AG04450 (cell line): ENCODE data around the gene CDH13. TPM values are rescaled to one million over a fixed set of nuclear protein-coding genes. Genes with fewer than 3 reads are reported as not detected.

Source experiments
- CTCF ChIA-PET: fragments of 300-600, 350-600 bp; formaldehyde crosslinking; extraction: SDS; loops from one replicate; lab custom pipeline; 2022; ENCODE audit warnings: antibody characterized with exemption, inconsistent platforms; lab: Charles Lee
- POLR2A ChIA-PET: fragments of 350-600 bp; formaldehyde crosslinking; extraction: SDS; loops from one replicate; lab custom pipeline; 2021; ENCODE audit warnings: antibody characterized with exemption, inconsistent platforms; lab: Yijun Ruan, JAX
- DNase-seq: peaks from one replicate; pipeline ENCODE4 v3.0.0-alpha.2; 2011; ENCODE audit warnings: low read depth, low spot score
- H3K27ac ChIP-seq: one replicate; pipeline ENCODE4 v1.5.1; 2012; ENCODE audit warnings: low read depth, low read length, control low read depth
- H3K27me3 ChIP-seq: one replicate; pipeline ENCODE4 v1.6.0; 2012; ENCODE audit warnings: low read length; ENCODE audit not compliant: control insufficient read depth, insufficient read depth
- H3K4me3 ChIP-seq: 2 replicates; pipeline ENCODE4 v1.5.1; 2011; ENCODE audit warnings: mild to moderate bottlenecking, low read depth, low read length, control low read depth
- H3K9me3 ChIP-seq: 2 replicates; pipeline ENCODE4 v1.5.1; 2012; ENCODE audit warnings: low read length; ENCODE audit not compliant: control insufficient read depth, insufficient read depth
- polyA plus RNA-seq: library from polyadenylated mRNA; depleted of rRNA; stranded (reverse); fragments of >200 nt; gene quantifications from 2 replicates; pipeline ENCODE4 v1.2.3, GENCODE V29; 2011
- TF ChIP-seq, protein P1 (sequence below): IDR thresholded peaks from 2 replicates; pipeline ENCODE4 v1.5.1; 2011; ENCODE audit warnings: low read depth, low read length, control low read depth, inconsistent platforms

CDH13 gene
- polyA plus RNA-seq, 1 experiment = 55.0 TPM

DNA sequence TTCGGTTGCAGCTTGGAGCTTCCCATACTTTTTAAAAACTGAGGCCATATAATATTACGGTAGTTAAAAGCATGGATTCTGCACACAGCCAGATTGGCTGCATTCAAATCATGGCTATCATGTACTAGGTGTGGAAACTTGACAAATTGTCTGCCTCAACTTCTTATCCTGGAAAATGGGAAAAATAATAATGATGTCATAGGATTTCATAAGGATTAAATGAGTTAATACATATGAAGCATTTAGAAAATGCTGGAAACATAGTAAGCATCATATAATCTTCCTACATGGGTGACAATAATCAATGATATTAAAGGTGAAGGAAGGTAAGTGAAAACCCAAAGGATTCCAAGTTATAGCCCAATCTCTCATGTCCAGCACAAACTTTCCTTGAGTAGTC, 592.5 kb downstream of the CDH13 start:
- H3K4me3 ChIP-seq = no peak overlapping the region
- DNase-seq = no peak
- ChIA-PET POLR2A (no interaction called here), CTCF (no interaction called here)
- H3K9me3 ChIP-seq = no peaks in the 10 kb centered on the region
- no peak overlapping the region for H3K27ac ChIP-seq
- H3K27me3 ChIP-seq = no peaks in the 10 kb centered on the region
- TF ChIP-seq, protein P1, sequence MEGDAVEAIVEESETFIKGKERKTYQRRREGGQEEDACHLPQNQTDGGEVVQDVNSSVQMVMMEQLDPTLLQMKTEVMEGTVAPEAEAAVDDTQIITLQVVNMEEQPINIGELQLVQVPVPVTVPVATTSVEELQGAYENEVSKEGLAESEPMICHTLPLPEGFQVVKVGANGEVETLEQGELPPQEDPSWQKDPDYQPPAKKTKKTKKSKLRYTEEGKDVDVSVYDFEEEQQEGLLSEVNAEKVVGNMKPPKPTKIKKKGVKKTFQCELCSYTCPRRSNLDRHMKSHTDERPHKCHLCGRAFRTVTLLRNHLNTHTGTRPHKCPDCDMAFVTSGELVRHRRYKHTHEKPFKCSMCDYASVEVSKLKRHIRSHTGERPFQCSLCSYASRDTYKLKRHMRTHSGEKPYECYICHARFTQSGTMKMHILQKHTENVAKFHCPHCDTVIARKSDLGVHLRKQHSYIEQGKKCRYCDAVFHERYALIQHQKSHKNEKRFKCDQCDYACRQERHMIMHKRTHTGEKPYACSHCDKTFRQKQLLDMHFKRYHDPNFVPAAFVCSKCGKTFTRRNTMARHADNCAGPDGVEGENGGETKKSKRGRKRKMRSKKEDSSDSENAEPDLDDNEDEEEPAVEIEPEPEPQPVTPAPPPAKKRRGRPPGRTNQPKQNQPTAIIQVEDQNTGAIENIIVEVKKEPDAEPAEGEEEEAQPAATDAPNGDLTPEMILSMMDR = no peak

- no peak overlapping the region for H3K4me3 ChIP-seq
- H3K27me3 ChIP-seq = no peaks in the 10 kb centered on the region
- no peak for DNase-seq
- CTCF ChIA-PET = interaction anchor here (1.4 kb wide), 1 partner anchor 957 kb away, joined by 4 read pairs; no protein-coding TSS in a partner anchor
- no peak overlapping the region for H3K27ac ChIP-seq
- no peaks in the 10 kb centered on the region for H3K9me3 ChIP-seq
- POLR2A ChIA-PET = no interaction called here
- TF ChIP-seq, protein P1 = no peak
Measured at GRCh38 chr16:83220066-83220465, 593.3 kb downstream of the CDH13 start.

GRCh38 chr16:83224642-83225041, 597.9 kb downstream of the CDH13 start:
- no peak overlapping the region for H3K4me3 ChIP-seq
- H3K9me3 ChIP-seq = no peaks in the 10 kb centered on the region
- CTCF ChIA-PET = no interaction called here
- no peaks in the 10 kb centered on the region for H3K27me3 ChIP-seq
- H3K27ac ChIP-seq = no peak overlapping the region
- TF ChIP-seq, protein P1 = no peak
- DNase-seq = no peak
- POLR2A ChIA-PET = no interaction called here

DNA sequence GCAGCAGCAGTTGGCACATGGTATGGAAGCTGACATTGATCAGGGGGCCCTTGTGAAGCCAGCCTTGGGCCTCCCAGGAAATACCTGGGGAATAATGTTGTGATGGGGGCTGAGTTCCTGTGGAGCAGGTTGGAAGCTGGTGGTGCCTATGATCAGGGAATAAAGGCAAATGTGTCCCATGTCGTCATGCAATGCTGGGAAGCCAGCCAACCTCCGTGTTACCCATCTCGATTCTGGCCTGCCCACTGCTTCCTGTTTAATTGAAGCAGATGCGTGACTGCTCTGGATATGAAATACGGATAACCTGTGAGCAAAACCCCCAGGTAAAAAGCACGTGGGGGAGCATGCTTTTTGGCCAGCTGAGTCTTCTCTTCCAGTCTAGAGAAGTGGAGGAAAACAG, 600.6 kb downstream of the CDH13 start:
- ChIA-PET CTCF (no interaction called here), POLR2A (no interaction called here)
- no peak for DNase-seq
- TF ChIP-seq, protein P1 = no peak
- Histone ChIP-seq H3K27me3 (no peaks in the 10 kb centered on the region), H3K27ac (no peak overlapping the region), H3K9me3 (no peaks in the 10 kb centered on the region), H3K4me3 (no peak overlapping the region)

GRCh38 chr16:83231729-83232128, 605.0 kb downstream of the CDH13 start:
- no peaks in the 10 kb centered on the region for H3K9me3 ChIP-seq
- H3K27me3 ChIP-seq = no peaks in the 10 kb centered on the region
- H3K4me3 ChIP-seq = no peak overlapping the region
- ChIA-PET POLR2A (no interaction called here), CTCF (no interaction called here)
- TF ChIP-seq, protein P1 = no peak
- H3K27ac ChIP-seq = no peak overlapping the region
- no peak for DNase-seq
